ENCODE data around the gene PPM1J.

PPM1J gene

DNA sequence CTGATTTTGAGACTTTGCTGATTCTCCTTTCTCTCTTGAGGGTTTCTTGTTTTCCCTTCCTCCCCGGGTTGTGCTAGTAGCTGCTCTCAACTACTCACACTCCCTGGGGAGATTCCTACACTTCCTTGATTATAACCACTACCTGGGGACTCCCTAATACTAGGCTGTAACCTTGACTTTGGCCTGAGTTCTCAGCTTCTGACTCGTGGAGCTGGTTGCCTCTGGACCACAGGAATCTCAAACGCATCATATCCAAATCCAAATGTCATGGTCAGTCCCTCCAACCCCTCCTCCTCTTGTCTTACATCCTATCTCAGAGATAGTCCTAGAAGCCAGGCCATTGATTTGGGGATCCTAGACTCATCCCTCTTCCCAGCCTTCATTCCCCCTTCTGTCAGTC lies 28.7 kb downstream of the PPM1J start:
- DNase-seq: no peak

DNA sequence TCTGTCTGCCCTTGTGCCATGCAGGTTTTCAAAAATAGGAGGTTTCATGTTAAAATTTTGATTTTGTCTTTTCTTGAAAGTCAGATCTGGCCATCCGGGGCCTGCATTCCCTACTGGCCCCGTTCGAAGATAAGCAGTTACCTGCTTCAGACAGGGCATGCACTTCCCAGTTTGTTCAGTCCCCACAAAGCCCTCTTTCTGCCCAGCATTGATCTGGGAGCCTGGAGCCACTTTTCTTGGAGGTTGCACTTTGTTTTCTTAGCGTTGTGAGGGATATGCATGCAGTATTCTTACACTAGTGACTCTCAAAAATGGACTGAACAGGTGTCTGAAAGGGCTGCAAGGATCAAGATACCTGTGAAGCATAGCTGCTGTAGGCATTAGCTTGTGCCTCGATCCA lies 29.2 kb downstream of the PPM1J start:
- DNase-seq: no peak

DNA sequence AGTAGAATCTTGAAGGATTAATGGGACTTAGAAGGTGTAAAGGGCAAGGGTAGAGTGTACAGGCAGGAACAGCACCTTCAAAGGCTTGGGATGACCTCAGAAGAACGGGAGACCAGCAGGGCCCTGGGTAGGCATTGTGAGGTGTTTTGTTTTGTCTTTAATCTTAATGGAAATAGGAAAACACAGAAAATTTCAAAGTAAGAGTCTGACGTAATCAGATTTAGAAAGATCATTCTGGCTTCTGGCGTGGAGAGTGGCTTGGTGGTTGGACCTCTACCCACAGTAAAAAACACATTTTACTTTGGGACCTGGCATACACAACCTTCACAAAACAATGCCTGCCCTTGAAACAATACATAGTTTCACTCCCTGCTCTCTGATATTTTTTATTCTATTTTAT lies 36.5 kb downstream of the PPM1J start:
- DNase-seq: no peak

DNA sequence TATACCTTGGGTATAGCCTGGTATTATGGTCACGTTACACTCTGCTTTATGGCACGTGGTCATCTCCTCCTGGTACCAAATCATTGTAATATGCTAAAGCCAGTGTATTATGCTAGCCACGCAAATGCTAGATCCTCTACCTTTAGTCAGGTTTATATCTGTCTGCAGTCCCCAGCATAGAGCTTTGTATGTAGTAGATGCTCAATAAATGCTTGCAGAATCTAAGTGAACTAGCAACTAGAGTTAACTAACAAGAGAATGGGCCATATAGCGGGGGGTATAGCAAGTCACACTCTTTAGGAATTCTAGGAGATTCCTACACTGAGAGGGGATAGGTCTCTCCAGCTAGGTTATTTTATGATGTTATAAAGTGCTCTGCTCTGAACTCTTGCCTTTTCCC lies 37.6 kb downstream of the PPM1J start:
- DNase-seq: no peak

DNA sequence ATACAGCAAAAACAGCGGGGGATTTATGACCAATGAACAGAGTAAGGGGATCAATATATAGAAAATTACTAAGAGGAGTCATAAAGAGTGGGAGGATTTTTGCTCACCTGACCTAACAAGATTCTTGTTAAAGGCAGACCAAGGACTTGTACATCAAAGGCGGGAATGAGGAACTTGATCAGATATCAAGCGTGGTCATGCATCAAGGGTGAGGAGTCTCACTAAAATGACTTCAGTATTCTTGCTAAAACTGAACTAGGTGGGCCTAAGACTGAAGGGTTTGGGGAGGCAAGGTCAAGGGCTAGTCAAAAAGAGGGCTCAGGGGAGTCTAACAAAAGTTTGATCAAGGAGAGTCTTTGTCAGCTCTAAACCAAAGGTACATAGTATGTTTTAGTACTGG lies 38.6 kb downstream of the PPM1J start:
- no peak for DNase-seq

DNA sequence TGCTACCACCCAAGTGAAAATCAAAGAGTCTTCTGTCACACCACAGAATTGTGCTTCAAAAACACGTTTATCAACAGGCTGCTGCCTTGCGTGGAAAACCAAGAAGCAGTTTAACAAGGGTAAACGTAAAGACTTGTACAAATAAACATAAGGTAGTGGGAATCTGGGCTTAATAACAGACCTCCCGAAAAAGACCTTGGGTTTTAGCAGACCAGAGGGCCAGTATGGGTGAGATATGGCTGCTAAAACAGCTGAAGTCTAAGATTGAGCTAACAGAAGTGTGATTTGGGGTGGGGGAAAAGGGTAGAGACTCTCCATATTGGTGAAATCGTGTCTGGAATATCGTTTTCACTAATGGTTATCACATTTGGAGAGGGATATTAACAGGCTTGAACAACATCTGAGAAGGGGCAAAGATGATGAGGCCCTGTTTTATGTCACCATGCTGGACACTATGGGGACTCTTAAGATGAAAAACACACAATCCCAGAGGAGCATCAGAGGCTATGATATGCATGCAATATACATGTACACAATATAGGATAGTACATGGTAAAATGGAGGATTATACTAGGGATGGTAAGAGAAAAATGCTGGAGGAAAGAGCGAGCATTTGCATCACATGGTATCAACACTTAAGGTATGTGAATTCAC lies 39.3 kb downstream of the PPM1J start:
- no peak for DNase-seq

- DNase-seq: peak; percentile 80
Observed at GRCh38 chr1:112674986-112675727, 40.0 kb downstream of the PPM1J start.

- peak; percentile 84 for DNase-seq
Observed at GRCh38 chr1:112674440-112674985, 40.6 kb downstream of the PPM1J start, which contains the start of gene MOV10. Gene MOV10, plus strand, starts transcription at chr1:112674659. Its CDS starts 254 bp downstream, at chr1:112674913.

DNA sequence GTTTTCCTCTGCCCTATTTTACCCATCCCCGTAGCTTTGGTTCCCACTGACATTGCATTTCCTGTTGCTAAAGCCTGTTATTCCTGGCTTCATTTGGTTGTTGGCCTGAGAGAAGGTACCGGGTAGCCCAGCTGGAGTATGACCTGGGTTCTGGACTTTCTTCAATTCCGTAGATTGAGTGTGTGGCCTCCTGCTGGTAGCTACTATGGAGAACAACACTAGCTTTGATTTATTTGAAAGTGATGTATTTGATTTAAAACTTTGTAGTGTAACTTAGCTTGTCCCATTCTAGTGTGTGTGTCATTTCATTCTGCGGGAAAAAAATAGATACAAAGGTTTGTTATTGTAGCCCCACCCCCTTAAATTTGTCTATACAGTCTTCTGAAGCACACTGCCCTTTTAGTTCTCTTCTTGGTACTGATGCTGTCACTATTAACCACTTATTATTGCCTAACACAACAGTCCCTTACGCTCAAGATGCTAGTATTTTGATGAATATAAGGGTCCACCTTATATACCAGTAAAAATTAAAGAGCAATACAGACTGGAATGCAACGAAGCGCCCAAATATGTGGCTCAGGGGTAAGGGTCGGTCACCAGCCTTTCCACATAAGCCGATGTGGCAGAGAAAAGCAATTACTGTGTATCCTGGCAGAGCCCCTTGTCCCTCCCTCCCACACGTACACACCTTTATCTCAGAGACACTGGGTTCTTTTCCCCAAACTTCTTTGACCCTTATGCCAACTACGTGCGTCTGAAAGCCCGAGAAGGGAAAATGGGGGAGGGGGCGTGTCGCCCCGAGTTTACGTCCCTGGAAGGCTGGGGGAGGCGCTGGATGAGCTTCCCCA lies 41.3 kb downstream of the PPM1J start:
- DNase-seq: peak; percentile 47

DNA sequence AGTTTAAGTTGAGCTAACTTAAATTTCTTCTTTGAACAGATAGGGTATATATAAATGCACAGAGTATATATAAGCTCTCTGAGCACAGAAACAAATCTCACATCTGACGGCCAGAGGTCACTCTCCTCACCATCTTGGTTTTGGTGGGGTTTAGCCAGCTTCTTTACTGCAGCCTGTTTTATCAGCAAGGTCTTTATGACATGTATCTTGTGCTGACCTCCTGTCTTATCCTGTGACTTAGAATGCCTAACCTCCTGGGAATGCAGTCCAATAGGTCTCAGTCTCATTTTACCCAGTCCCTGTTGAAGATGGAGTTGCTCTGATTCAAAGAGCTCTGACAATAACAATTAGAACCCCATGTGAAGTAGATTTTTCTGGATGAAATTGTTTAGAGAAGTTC lies 42.3 kb downstream of the PPM1J start:
- no peak for DNase-seq

DNA sequence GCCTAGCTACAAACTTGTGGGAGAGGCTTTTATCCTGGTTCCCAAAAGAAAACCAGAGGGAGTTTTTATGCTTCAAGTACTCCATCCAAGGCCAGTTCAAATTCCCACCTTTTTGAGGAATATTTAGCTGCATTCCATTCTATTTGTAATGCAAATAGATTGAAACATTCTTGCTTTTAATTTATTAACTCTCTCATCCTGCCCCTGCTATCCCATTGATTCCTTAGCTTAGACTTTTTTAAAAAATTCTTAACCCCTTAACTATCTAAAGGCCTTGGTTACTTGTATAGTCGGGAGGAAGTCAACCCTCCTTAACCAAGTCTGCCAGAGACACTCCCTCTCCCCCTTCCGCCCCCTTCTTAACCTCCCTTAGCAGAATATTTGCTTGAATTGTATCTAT lies 43.1 kb downstream of the PPM1J start:
- no peak for DNase-seq

GRCh38 chr1:112666946-112667345 lies 48.2 kb downstream of the PPM1J start:
- DNase-seq: no peak

DNA sequence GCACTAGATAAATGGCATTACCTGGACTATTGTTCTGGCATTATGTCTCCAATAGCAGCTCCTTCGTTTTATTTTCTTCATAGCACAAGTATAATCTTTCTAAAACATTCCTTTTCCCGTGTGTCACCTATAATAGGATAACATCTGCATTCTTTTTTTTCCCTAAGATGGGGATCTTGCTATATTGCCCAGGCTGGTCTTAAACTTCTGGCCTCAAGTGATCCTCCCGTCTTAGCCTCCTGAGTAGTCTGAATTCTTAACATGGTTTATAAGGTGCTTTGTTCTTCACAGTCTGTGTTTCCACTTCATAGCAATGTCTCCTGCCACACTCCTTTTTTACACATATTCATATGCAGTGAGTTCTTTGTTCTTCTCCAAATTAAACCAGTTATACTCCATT lies 49.3 kb downstream of the PPM1J start:
- no peak for DNase-seq
